ENCODE data around the gene ARHGAP4.

ARHGAP4 gene

GRCh38 chrX:153931151-153931550 lies 5.1 kb upstream of the ARHGAP4 start:
- H3K4me3 ChIP-seq (ENCODE audit: low read depth, low read length): no peak overlapping the region
- TF ChIP-seq CTCF (IDR thresholded peaks at IDR 0.05; ENCODE audit: low read depth, low read length, missing control alignments): no peak
- no peak for DNase-seq (ENCODE audit: low read depth)

- no peak overlapping the region for H3K4me3 ChIP-seq (ENCODE audit: low read depth, low read length)
- DNase-seq (ENCODE audit: low read depth): no peak
- TF ChIP-seq CTCF (IDR thresholded peaks at IDR 0.05; ENCODE audit: low read depth, low read length, missing control alignments): no peak
Observed at GRCh38 chrX:153930011-153930910, 4.2 kb upstream of the ARHGAP4 start.

GRCh38 chrX:153929576-153929975 lies 3.5 kb upstream of the ARHGAP4 start:
- no peak for TF ChIP-seq CTCF (IDR thresholded peaks at IDR 0.05; ENCODE audit: low read depth, low read length, missing control alignments)
- DNase-seq (ENCODE audit: low read depth): no peak
- no peak overlapping the region for H3K4me3 ChIP-seq (ENCODE audit: low read depth, low read length)

- DNase-seq (ENCODE audit: low read depth): no peak
- H3K4me3 ChIP-seq (ENCODE audit: low read depth, low read length): peak overlapping the region; percentile 42
- no peak for TF ChIP-seq CTCF (IDR thresholded peaks at IDR 0.05; ENCODE audit: low read depth, low read length, missing control alignments)
Observed at GRCh38 chrX:153928846-153929245, 2.8 kb upstream of the ARHGAP4 start.

GRCh38 chrX:153927922-153928760 lies 2.1 kb upstream of the ARHGAP4 start:
- peak; percentile 92 for DNase-seq (ENCODE audit: low read depth)
- H3K4me3 ChIP-seq (ENCODE audit: low read depth, low read length): peak overlapping the region; percentile 85
- TF ChIP-seq CTCF (IDR thresholded peaks at IDR 0.05; ENCODE audit: low read depth, low read length, missing control alignments): no peak

- DNase-seq (ENCODE audit: low read depth): no peak
- TF ChIP-seq CTCF (IDR thresholded peaks at IDR 0.05; ENCODE audit: low read depth, low read length, missing control alignments): no peak
- H3K4me3 ChIP-seq (ENCODE audit: low read depth, low read length): peak overlapping the region; percentile 85
Observed at GRCh38 chrX:153927672-153927921, 1.5 kb upstream of the ARHGAP4 start.

Measured in GM12864 (cell line).